GM12878 (cell line): ENCODE data around the gene LTC4S. TPM values are rescaled to one million over a fixed set of nuclear protein-coding genes. Genes with fewer than 3 reads are reported as not detected.

Experiments used
- ATAC-seq: fragments of 200-7000 bp; cut with Tn5 transposase; 3 replicates; pipeline ENCODE4 v1.9.1; 2020; ENCODE audit warnings: mild to moderate bottlenecking, moderate library complexity
- BruUV-seq: library from RNA; stranded (reverse); fragments of 400-500 nt; replicated peaks from 2 replicates; lab custom pipeline; 2021; lab: Mats Ljungman, UMichigan
- CTCF ChIA-PET: fragments of 300-600 bp; sonication (Branson Sonifier 250); formaldehyde crosslinking; extraction: SDS; loops from one replicate; lab custom pipeline; 2021; ENCODE audit warnings: inconsistent platforms; lab: Yijun Ruan, JAX
- POLR2A ChIA-PET: fragments of 350-600 bp; formaldehyde crosslinking; extraction: SDS; loops from one replicate; lab custom pipeline; 2021; ENCODE audit warnings: inconsistent platforms; lab: Charles Lee
- RAD21 ChIA-PET: fragments of 300-600 bp; sonication (Branson Sonifier 250); formaldehyde crosslinking; loops from one replicate; lab custom pipeline; 2023; ENCODE audit warnings: antibody characterized with exemption; ENCODE audit not compliant: unreplicated experiment; lab: Charles Lee
- SMC1A ChIA-PET: fragments of 300-600 bp; sonication (Branson Sonifier 250); formaldehyde crosslinking; loops from one replicate; lab custom pipeline; 2023; ENCODE audit not compliant: unreplicated experiment, uncharacterized antibody; lab: Charles Lee
- DNase-seq: peaks from one replicate; pipeline ENCODE4 v3.0.0-alpha.2; 2011; ENCODE audit warnings: low read depth, low spot score
- FAIRE-seq: peaks from 3 replicates; lab custom pipeline; 2011; peaks lifted over from hg19 to GRCh38; lab: Jason Lieb, UNC
- H2AFZ ChIP-seq: 2 replicates; pipeline ENCODE4 v1.6.0; 2011; ENCODE audit warnings: low read depth, low read length, control low read depth; ENCODE audit not compliant: control insufficient read depth
- H3K27ac ChIP-seq: 2 replicates; pipeline ENCODE4 v1.5.1; 2011; ENCODE audit warnings: control low read depth; ENCODE audit not compliant: control insufficient read depth, insufficient read depth
- H3K27me3 ChIP-seq, 2 experiments: replicated peaks in 1 of 2; 2 replicates each; pipeline versions ENCODE4 v1.6.0 to v1.6.1; 2011; ENCODE audit warnings: low read length in 1 of 2; ENCODE audit not compliant: control insufficient read depth in 2 of 2, insufficient read depth in 2 of 2
- H3K36me3 ChIP-seq, 2 experiments: 2 replicates each; pipeline ENCODE4 v1.5.1; 2011; ENCODE audit warnings: low read length in 1 of 2; ENCODE audit not compliant: control insufficient read depth in 2 of 2, insufficient read depth in 2 of 2
- H3K4me1 ChIP-seq: 2 replicates; pipeline ENCODE4 v1.6.1; 2011; ENCODE audit warnings: mild to moderate bottlenecking, low read length, moderate library complexity, mixed read lengths; ENCODE audit not compliant: control insufficient read depth, insufficient read depth
- H3K4me2 ChIP-seq: 2 replicates; pipeline ENCODE4 v1.6.0; 2011; ENCODE audit warnings: control low read depth; ENCODE audit not compliant: control insufficient read depth, insufficient read depth
- H3K4me3 ChIP-seq: fragments of 200-600 bp; sonication (generic); 2 replicates; pipeline ENCODE4 v1.5.1; 2016
- H3K79me2 ChIP-seq: 2 replicates; pipeline ENCODE4 v1.6.0; 2011; ENCODE audit warnings: low read length; ENCODE audit not compliant: control insufficient read depth, insufficient read depth
- H3K9ac ChIP-seq: 2 replicates; pipeline ENCODE4 v1.8.0; 2011; ENCODE audit warnings: low read length, control low read depth, mixed read lengths; ENCODE audit not compliant: control insufficient read depth, insufficient read depth
- H3K9me3 ChIP-seq: replicated peaks from 3 replicates; pipeline ENCODE4 v1.5.1; 2011; ENCODE audit warnings: mild to moderate bottlenecking, low read length; ENCODE audit not compliant: control insufficient read depth, insufficient read depth
- H4K20me1 ChIP-seq: 2 replicates; pipeline ENCODE4 v1.6.0; 2011; ENCODE audit not compliant: control insufficient read depth, insufficient read depth
- BCL11A ChIP-seq: IDR thresholded peaks from 2 replicates; pipeline ENCODE4 v1.6.1; 2011; ENCODE audit warnings: low read depth, low read length
- CBFB ChIP-seq: IDR thresholded peaks from 2 replicates; pipeline ENCODE4 v1.6.1; 2016; ENCODE audit warnings: antibody characterized with exemption, low read depth
- CBX3 ChIP-seq: fragments of 200-600 bp; sonication (generic); IDR thresholded peaks from 2 replicates; pipeline ENCODE4 v1.6.1; 2016; ENCODE audit warnings: low read depth, borderline replicate concordance
- ETV6 ChIP-seq, 2 experiments: fragments of 450-650 bp in 1 of 2; IDR thresholded peaks in 1 of 2; conservative IDR thresholded peaks in 1 of 2; 2 replicates each; pipeline ENCODE4 v1.6.1; 2014; ENCODE audit warnings: antibody characterized with exemption in 1 of 2, borderline replicate concordance in 1 of 2, low read depth in 1 of 2, mild to moderate bottlenecking in 1 of 2, moderate library complexity in 1 of 2
- FOXK2 ChIP-seq: fragments of 450-650 bp; IDR thresholded peaks from 2 replicates; pipeline ENCODE4 v1.6.1; 2017; ENCODE audit warnings: mild to moderate bottlenecking, moderate library complexity
- MEF2B ChIP-seq: fragments of 450-650 bp; IDR thresholded peaks from 2 replicates; pipeline ENCODE4 v1.6.1; 2018; ENCODE audit warnings: mild to moderate bottlenecking, moderate library complexity; ENCODE audit not compliant: partially characterized antibody, poor library complexity, severe bottlenecking
- MYB ChIP-seq: fragments of 150-350 bp; IDR thresholded peaks from 2 replicates; pipeline ENCODE4 v1.6.1; 2014; ENCODE audit warnings: mild to moderate bottlenecking, low read depth, low read length, borderline replicate concordance
- NR2C2 ChIP-seq: IDR thresholded peaks from 2 replicates; pipeline ENCODE4 v1.6.1; 2011; ENCODE audit warnings: borderline replicate concordance, low read depth; ENCODE audit not compliant: control insufficient read depth, insufficient read length
- RUNX3 ChIP-seq: IDR thresholded peaks from 2 replicates; pipeline ENCODE4 v1.6.1; 2012; ENCODE audit warnings: low read length, inconsistent platforms
- SP1 ChIP-seq: IDR thresholded peaks from one replicate; pipeline ENCODE4 v1.6.1; 2011; ENCODE audit warnings: low read depth, low read length
- SREBF2 ChIP-seq: IDR thresholded peaks from 2 replicates; pipeline ENCODE4 v1.6.1; 2012; ENCODE audit warnings: mild to moderate bottlenecking, low read length
- STAT3 ChIP-seq: IDR thresholded peaks from 2 replicates; pipeline ENCODE4 v1.6.1; 2011; ENCODE audit warnings: low read depth, low read length, improper control_type of control experiment
- WGBS: methylation state at CpG from one replicate; pipeline ENCODE4 v1.1.6; 2016; ENCODE audit warnings: low lambda C conversion rate; ENCODE audit not compliant: insufficient replicate concordance, insufficient coverage; ENCODE audit errors: missing lambda C conversion rate; 5-methylcytosine and 5-hydroxymethylcytosine counted together
- in situ Hi-C: fragments of 300-500 bp; cut with MboI; formaldehyde crosslinking; loops from 9 replicates; pipeline ENCODE4 v1.14.3; 2018; ENCODE audit warnings: mixed read lengths
- intact Hi-C: fragments of 100-400 bp; cut with micrococcal nuclease; formaldehyde crosslinking; loops from one replicate; pipeline ENCODE4 v1.14.2; 2022; ENCODE audit not compliant: unreplicated experiment
- polyA plus RNA-seq, 11 experiments: library from polyadenylated mRNA; depleted of rRNA in 4 of 11; unstranded in 6 of 11; stranded (reverse) in 5 of 11; fragments of >200 nt; fragmentation: Nextera tagmentation in 4 of 11; fragmentation: Illumina TruSeq in 1 of 11; extraction: Ambion mirVana in 4 of 11; extraction: Trizol in 1 of 11; gene quantifications; 1 replicate in 1 of 11; 2 replicates in 10 of 11; pipeline versions ENCODE4 v1.2.1 to v1.2.3, GENCODE V29; 2011 to 2016; ENCODE audit warnings: inconsistent platforms in 2 of 11, missing spikeins in 2 of 11, low read depth in 1 of 11
- total RNA-seq, 4 experiments: library from RNA; depleted of rRNA in 3 of 4; stranded (reverse); fragments of >200 nt in 3 of 4; fragmentation: Illumina TruSeq in 1 of 4; extraction: Trizol in 1 of 4; gene quantifications; 2 replicates each; pipeline versions ENCODE4 v1.2.1 to v1.2.3, GENCODE V29; 2013 to 2021
- TF ChIP-seq, protein P1 (sequence below): IDR thresholded peaks from 2 replicates; pipeline ENCODE4 v1.6.1; 2011; ENCODE audit warnings: borderline replicate concordance, low read depth, mild to moderate bottlenecking, moderate library complexity, mixed read lengths, low read length; ENCODE audit not compliant: insufficient read depth; ENCODE audit errors: extremely low read length
- TF ChIP-seq, protein P2 (sequence below): IDR thresholded peaks from 2 replicates; pipeline ENCODE4 v1.6.1; 2012; ENCODE audit warnings: low read length, inconsistent platforms
- TF ChIP-seq, protein P3 (sequence below): fragments of 450-650 bp; IDR thresholded peaks from 2 replicates; pipeline ENCODE4 v1.6.1; 2017; ENCODE audit warnings: low read depth, mild to moderate bottlenecking, moderate library complexity

LTC4S gene
- total and polyA plus RNA-seq, 10 of the 15 experiments (the other 5 are each of a cell fraction or from before 2014, with no cell fraction given) = 0.78 to 3.6 (median 1.8) TPM; not detected in 5

DNA sequence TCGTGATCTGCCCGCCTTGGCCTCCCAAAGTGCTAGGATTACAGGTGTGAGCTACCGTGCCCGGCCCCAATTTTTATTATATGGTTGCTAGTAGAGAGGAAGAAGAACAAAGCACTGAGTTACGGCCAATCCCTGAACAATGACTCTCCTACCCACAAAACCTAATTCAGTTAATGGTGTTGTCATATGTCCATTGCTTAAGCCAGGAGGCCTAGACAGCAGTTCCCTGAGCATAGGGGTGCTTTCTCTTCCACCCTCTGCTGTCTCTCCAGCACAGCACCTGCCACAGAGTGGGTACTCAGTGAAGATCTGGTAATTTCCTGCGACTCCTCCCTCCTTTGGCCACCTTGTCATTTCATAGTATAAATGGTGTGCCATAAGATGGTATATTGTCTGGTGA, 21.4 kb upstream of the LTC4S start:
- Histone ChIP-seq H3K4me3 (no peak overlapping the region), H3K27ac (no peak overlapping the region), H3K36me3 (peaks cover 24 to 33% of the 10 kb centered on the region in 2 experiments)
- no peak for DNase-seq
- no peak for FAIRE-seq
- POLR2A ChIA-PET = no interaction called here
- no peak for TF ChIP-seq SREBF2
- TF ChIP-seq, all 136 proteins: peak for 0
- H3K9ac ChIP-seq = no peak overlapping the region
- no peaks in the 10 kb centered on the region for H4K20me1 ChIP-seq
- H3K9me3 ChIP-seq = no peaks in the 10 kb centered on the region
- ATAC-seq = no peak
- ChIA-PET RAD21 (no interaction called here), SMC1A (no interaction called here), CTCF (interaction anchor here (1.1 to 2.3 kb wide), 2 partner anchors 9 to 84 kb away, joined by 4 to 17 read pairs; no protein-coding TSS in a partner anchor)
- in situ Hi-C loops = no loop called here
- no peak overlapping the region for H2AFZ ChIP-seq
- 97% methylated on average over 6 of the region's 6 CpGs for WGBS
- no peak overlapping the region for H3K4me2 ChIP-seq
- BruUV-seq = no TSS peak
- no peaks in the 10 kb centered on the region for H3K27me3 ChIP-seq
- intact Hi-C loops = no loop called here
- H3K4me1 ChIP-seq = no peaks in the 10 kb centered on the region
- H3K79me2 ChIP-seq = no peaks in the 10 kb centered on the region; the same call in 1 of the 2 replicates

DNA sequence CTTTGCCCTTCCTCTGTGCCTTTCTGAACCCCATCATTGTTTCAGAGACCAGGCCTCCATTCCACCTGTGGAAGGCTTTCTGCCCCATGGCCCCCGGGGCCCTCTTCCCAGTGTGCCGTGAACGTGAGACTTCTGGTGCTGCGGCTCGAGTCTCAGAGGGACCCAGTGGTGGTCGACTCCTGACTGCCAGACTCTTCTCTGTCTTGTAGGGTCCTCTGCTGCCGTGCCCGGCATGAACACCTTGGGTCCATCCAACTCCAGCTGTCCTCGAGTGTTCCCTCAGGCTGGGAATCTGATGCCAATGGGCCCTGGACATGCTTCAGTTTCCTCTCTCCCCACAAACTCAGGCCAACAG, 20.1 kb upstream of the LTC4S start:
- no peaks in the 10 kb centered on the region for H3K9me3 ChIP-seq
- no peak overlapping the region for H3K4me2 ChIP-seq
- H3K79me2 ChIP-seq = no peaks in the 10 kb centered on the region
- H4K20me1 ChIP-seq = no peaks in the 10 kb centered on the region
- intact Hi-C loops = no loop called here
- no peak for FAIRE-seq
- peaks cover 20 to 34% of the 10 kb centered on the region in 2 experiments for H3K36me3 ChIP-seq
- in situ Hi-C loops = no loop called here
- no peaks in the 10 kb centered on the region for H3K4me1 ChIP-seq
- H3K27me3 ChIP-seq = no peaks in the 10 kb centered on the region
- ChIA-PET CTCF (no interaction called here), SMC1A (no interaction called here), POLR2A (no interaction called here), RAD21 (no interaction called here)
- H2AFZ ChIP-seq = no peak overlapping the region
- no TSS peak for BruUV-seq
- 98% methylated on average over 7 of the region's 9 CpGs for WGBS
- no peak overlapping the region for H3K27ac ChIP-seq
- no peak overlapping the region for H3K4me3 ChIP-seq
- DNase-seq = no peak
- no peak for ATAC-seq
- H3K9ac ChIP-seq = no peak overlapping the region
- TF ChIP-seq ETV6 (conservative IDR thresholded peaks at IDR 0.05 in 1 of 2, IDR thresholded peaks at IDR 0.05 in 1 of 2; ENCODE audit: borderline replicate concordance in 1 of 2, low read depth in 1 of 2) = no peak
- TF ChIP-seq, protein P1, sequence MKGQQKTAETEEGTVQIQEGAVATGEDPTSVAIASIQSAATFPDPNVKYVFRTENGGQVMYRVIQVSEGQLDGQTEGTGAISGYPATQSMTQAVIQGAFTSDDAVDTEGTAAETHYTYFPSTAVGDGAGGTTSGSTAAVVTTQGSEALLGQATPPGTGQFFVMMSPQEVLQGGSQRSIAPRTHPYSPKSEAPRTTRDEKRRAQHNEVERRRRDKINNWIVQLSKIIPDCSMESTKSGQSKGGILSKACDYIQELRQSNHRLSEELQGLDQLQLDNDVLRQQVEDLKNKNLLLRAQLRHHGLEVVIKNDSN = no peak
- no peak for TF ChIP-seq MEF2B
- TF ChIP-seq BCL11A = no peak
- no peak for TF ChIP-seq NR2C2
- TF ChIP-seq SP1 = no peak
- no peak for TF ChIP-seq RUNX3
- TF ChIP-seq, protein P2, sequence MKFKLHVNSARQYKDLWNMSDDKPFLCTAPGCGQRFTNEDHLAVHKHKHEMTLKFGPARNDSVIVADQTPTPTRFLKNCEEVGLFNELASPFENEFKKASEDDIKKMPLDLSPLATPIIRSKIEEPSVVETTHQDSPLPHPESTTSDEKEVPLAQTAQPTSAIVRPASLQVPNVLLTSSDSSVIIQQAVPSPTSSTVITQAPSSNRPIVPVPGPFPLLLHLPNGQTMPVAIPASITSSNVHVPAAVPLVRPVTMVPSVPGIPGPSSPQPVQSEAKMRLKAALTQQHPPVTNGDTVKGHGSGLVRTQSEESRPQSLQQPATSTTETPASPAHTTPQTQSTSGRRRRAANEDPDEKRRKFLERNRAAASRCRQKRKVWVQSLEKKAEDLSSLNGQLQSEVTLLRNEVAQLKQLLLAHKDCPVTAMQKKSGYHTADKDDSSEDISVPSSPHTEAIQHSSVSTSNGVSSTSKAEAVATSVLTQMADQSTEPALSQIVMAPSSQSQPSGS = no peak
- TF ChIP-seq, protein P3, sequence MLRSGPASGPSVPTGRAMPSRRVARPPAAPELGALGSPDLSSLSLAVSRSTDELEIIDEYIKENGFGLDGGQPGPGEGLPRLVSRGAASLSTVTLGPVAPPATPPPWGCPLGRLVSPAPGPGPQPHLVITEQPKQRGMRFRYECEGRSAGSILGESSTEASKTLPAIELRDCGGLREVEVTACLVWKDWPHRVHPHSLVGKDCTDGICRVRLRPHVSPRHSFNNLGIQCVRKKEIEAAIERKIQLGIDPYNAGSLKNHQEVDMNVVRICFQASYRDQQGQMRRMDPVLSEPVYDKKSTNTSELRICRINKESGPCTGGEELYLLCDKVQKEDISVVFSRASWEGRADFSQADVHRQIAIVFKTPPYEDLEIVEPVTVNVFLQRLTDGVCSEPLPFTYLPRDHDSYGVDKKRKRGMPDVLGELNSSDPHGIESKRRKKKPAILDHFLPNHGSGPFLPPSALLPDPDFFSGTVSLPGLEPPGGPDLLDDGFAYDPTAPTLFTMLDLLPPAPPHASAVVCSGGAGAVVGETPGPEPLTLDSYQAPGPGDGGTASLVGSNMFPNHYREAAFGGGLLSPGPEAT = no peak
- no peak for TF ChIP-seq FOXK2
- no peak for TF ChIP-seq CBFB
- TF ChIP-seq MYB = no peak
- no peak for TF ChIP-seq STAT3
- no peak for TF ChIP-seq CBX3
